SU-DHL-6 (cell line): ENCODE results near the gene CYBC1.

ENCODE experiments used
- CTCF ChIP-seq: fragments of 200-600 bp; sonication (generic); IDR thresholded peaks from one replicate; pipeline ENCODE4 v1.5.1; 2017; ENCODE audit warnings: antibody characterized with exemption, mild to moderate bottlenecking, low read length, moderate library complexity; ENCODE audit not compliant: insufficient read depth, poor library complexity, severe bottlenecking
- EZH2phosphoT487 ChIP-seq: fragments of 200-600 bp; sonication (generic), shearing (Covaris generic); conservative IDR thresholded peaks from 2 replicates; pipeline ENCODE4 v1.6.1; 2018; ENCODE audit warnings: mild to moderate bottlenecking, antibody characterized with exemption, low read length, moderate library complexity, mixed read lengths

GRCh38 chr17:82414548-82415281 lies 35.8 kb downstream of the CYBC1 start:
- no peak for TF ChIP-seq CTCF
- TF ChIP-seq EZH2phosphoT487 = no peak
